Left ventricle myocardium inferior (tissue), 1 donor: Measurements from ENCODE around the gene HMGA1. TPM values are rescaled to one million over a fixed set of nuclear protein-coding genes. Genes with fewer than 3 reads are reported as not detected.

Experiments
- DNase-seq: peaks from one replicate; pipeline ENCODE4 v3.0.0-alpha.2; 2020
- H3K27ac ChIP-seq: fragments of 200-600 bp; replicated peaks from 2 replicates; pipeline ENCODE4 v1.8.0; 2021
- H3K27me3 ChIP-seq: fragments of 200-600 bp; 2 replicates; pipeline ENCODE4 v1.8.0; 2021; ENCODE audit warnings: low read depth
- H3K36me3 ChIP-seq: fragments of 200-600 bp; 2 replicates; pipeline ENCODE4 v1.8.0; 2021
- H3K4me1 ChIP-seq: fragments of 200-600 bp; 2 replicates; pipeline ENCODE4 v1.8.0; 2021
- H3K4me3 ChIP-seq: fragments of 200-600 bp; 2 replicates; pipeline ENCODE4 v1.8.0; 2021; ENCODE audit warnings: mild to moderate bottlenecking, moderate library complexity
- H3K9me3 ChIP-seq: fragments of 200-600 bp; replicated peaks from 2 replicates; pipeline ENCODE4 v1.8.0; 2021
- CTCF ChIP-seq: fragments of 200-600 bp; IDR thresholded peaks from 2 replicates; pipeline ENCODE4 v1.8.0; 2021; ENCODE audit warnings: antibody characterized with exemption, mild to moderate bottlenecking, borderline replicate concordance
- intact Hi-C: fragments of 100-400 bp; cut with micrococcal nuclease; formaldehyde crosslinking; loops from one replicate; pipeline ENCODE4 v1.11.0; 2022
- total RNA-seq: library from RNA; stranded (reverse); fragmentation: NEBNext Ultra II Directional; extraction: Animal tissue kit (Norgen Biotek cat#: 25700); gene quantifications from one replicate; pipeline ENCODE4 v1.2.1, GENCODE V29; 2021
- donor health status: DM: no; HTN: yes; CAD: no; lungs with severe emphysema.

HMGA1 gene
- total RNA-seq, 1 donor from 2014 or later = 46.7 TPM

- Histone ChIP-seq H3K4me3 (no peak overlapping the region), H3K27ac (peak overlapping the region; percentile 87), H3K36me3 (peaks cover 2% of the 10 kb centered on the region), H3K9me3 (no peaks in the 10 kb centered on the region), H3K4me1 (peaks cover 83% of the 10 kb centered on the region), H3K27me3 (no peaks in the 10 kb centered on the region)
- peak; percentile 35 for DNase-seq
- TF ChIP-seq CTCF = no peak
- intact Hi-C loops = no loop called here
Observed at GRCh38 chr6:34276881-34277762, 40.4 kb downstream of the HMGA1 start.

GRCh38 chr6:34277763-34278112 lies 41.1 kb downstream of the HMGA1 start:
- no peak for TF ChIP-seq CTCF
- peak overlapping the region; percentile 87 for H3K27ac ChIP-seq
- H3K9me3 ChIP-seq = no peaks in the 10 kb centered on the region
- no peak overlapping the region for H3K4me3 ChIP-seq
- H3K4me1 ChIP-seq = peaks cover 83% of the 10 kb centered on the region
- H3K36me3 ChIP-seq = peaks cover 2% of the 10 kb centered on the region
- DNase-seq = no peak
- H3K27me3 ChIP-seq = no peaks in the 10 kb centered on the region
- intact Hi-C loops = no loop called here

GRCh38 chr6:34278833-34279232 lies 42.2 kb downstream of the HMGA1 start:
- Histone ChIP-seq H3K27ac (peak overlapping the region; percentile 87), H3K9me3 (no peaks in the 10 kb centered on the region), H3K27me3 (no peaks in the 10 kb centered on the region), H3K36me3 (peaks cover 4% of the 10 kb centered on the region), H3K4me3 (no peak overlapping the region), H3K4me1 (peaks cover 85% of the 10 kb centered on the region)
- TF ChIP-seq CTCF = no peak
- intact Hi-C loops = no loop called here
- no peak for DNase-seq

- intact Hi-C loops = no loop called here
- no peaks in the 10 kb centered on the region for H3K9me3 ChIP-seq
- H3K36me3 ChIP-seq = peaks cover 6% of the 10 kb centered on the region
- peak overlapping the region; percentile 87 for H3K27ac ChIP-seq
- no peak for DNase-seq
- H3K4me1 ChIP-seq = peaks cover 90% of the 10 kb centered on the region
- no peak for TF ChIP-seq CTCF
- no peak overlapping the region for H3K4me3 ChIP-seq
- H3K27me3 ChIP-seq = no peaks in the 10 kb centered on the region
Observed at GRCh38 chr6:34280216-34280615, 43.5 kb downstream of the HMGA1 start.

GRCh38 chr6:34281702-34282334 lies 45.1 kb downstream of the HMGA1 start:
- intact Hi-C loops = no loop called here
- Histone ChIP-seq H3K27me3 (no peaks in the 10 kb centered on the region), H3K4me3 (no peak overlapping the region), H3K4me1 (peaks cover 90% of the 10 kb centered on the region), H3K9me3 (no peaks in the 10 kb centered on the region), H3K27ac (peak overlapping the region; percentile 39), H3K36me3 (peaks cover 6% of the 10 kb centered on the region)
- no peak for TF ChIP-seq CTCF
- DNase-seq = no peak
